GM18861 (cell line): Measurements from ENCODE around the gene EXOC6.

Source experiments
- ATAC-seq: cut with Tn5 transposase; IDR thresholded peaks from one replicate; pipeline ENCODE4 v1.9.1; 2021; ENCODE audit not compliant: unreplicated experiment

Gene EXOC6

DNA sequence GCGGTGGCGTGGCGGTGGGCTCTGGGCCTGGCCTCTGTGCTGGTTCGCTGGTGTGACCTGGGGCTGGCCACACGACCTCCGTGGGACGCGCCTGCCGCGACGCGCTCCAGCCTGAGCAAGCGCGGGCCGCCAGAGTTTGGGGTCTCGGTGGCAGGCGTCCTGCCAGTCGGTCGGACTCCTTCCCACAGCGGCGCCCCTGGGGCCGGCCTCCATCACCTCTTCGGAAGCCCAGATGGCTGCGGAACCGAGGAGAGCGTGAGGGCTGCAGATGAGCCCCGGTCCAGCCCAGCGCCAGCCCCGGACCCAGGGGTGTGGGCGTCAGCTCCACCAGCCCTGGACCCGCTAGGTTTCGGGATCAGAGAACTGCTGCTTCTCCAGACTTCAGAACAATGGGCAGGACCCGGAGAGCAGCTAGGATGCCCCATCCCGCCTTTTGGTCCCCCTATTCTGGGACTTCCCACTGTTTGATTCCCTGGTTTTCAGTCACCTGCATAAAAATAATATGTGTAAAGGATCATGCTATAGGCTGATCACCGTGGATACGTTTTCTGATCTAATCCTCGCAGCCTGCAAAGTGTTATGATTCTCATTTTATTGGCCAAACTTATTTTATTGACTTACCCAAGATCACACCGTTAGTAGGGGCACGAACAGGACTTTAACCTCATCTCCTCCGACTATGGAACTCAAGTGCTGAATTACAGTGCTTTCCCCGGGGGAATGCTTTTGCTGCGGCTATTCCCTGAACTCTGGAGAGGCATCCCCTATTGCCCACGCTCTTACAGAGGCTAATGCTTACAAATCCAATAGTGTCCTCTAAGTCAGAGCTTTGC lies 215.0 kb downstream of the EXOC6 start:
- ATAC-seq = no peak

- no peak for ATAC-seq
These were observed 215.8 kb downstream of the EXOC6 start for GRCh38 chr10:93063977-93064660.

DNA sequence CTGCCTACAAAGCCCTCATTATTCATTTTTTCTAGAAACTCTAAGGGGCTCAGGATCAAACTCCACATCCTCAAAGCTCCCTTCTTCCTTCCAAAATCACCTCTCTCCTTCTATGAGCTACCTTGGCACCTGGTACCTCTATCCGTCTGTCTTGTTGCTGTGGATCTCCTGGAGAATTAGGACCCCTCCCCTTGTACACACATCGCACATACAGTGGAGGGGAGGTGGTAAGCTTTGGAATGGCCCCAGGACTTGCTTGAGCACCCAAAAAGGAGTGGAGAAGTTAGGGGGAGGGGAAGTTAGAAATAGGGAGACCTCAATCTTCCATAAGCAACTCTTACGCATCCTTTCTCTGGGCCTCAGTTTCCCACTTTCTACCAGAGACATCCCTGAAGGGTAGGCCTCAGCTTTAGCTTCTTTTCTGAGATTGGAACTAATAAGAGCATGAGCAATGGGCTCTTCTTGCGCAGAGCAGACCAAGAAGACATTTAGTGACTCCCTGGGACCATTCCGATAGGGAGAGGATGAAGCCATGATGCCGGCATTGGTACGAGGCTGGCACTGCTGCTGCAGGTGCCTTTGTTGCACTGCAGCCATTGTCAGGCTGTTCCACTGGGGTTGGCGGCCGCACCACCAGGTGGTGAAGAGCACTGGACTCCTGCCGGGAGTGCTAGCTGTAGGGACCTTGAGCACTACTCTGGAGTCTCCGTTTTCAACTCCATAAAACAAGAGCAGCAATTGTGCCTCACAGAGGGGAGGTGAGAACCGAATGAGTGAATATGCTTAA lies 216.7 kb downstream of the EXOC6 start:
- ATAC-seq = no peak

DNA sequence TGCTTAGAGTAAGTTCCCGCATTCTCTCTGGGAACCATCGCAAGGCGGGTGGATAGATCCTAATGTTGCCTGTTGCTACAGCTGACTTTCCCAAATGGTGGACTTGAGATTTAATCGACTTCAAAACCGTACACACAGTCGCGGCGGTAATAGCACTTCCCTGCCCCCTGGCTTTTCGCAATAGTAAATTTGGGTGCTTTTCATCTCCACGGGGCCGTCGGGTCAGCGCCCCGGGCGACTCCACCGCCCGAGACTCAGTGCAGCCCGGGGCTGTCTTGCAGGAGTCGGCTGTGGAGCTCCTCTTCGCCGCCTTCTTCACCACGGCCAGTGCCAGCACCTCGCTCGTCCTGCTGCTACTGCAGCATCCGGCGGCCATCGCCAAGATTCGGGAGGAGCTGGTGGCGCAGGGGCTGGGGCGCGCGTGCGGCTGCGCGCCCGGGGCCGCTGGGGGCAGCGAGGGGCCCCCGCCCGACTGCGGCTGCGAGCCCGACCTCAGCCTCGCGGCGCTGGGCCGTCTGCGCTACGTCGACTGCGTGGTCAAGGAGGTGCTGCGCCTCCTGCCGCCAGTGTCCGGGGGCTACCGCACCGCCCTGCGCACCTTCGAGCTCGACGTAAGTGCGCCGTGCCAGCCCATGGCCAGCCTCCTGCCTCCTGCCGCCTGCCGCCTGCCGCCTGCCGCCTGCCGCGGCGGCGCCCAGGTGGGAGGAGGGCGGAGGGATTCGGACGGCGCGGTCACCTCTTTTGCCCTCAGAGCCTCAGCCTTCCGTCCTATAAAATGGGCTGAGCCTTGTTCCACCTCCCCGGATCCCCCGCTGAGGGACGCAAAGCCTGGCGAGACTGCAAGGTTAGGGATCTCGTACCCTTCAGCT lies 217.6 kb downstream of the EXOC6 start:
- ATAC-seq = no peak

DNA sequence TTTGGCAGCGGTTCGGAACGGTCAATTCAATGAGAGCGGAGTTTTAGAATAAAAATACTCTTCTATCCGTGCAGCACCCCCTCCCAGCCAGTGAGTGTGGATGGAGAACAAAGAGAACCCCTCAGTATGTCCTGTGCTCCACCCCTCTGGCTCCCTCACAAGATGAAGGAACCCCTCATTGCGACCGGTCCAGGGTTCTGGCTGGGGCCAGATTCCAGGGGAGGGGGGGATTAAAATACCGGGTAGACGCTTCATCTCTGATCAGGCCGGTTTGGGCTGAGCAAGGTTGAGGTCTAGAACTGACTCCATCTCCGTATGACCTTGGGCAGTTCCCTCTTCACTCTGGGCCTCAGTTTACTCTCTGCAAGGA lies 218.2 kb downstream of the EXOC6 start:
- no peak for ATAC-seq

- ATAC-seq = no peak
These were observed 219.4 kb downstream of the EXOC6 start for GRCh38 chr10:93067443-93068365.

- no peak for ATAC-seq
These were observed 220.3 kb downstream of the EXOC6 start for GRCh38 chr10:93068411-93069244.

- ATAC-seq = no peak
These were observed 220.9 kb downstream of the EXOC6 start for GRCh38 chr10:93069245-93069561.

- no peak for ATAC-seq
These were observed 222.3 kb downstream of the EXOC6 start for GRCh38 chr10:93070378-93071176.

- no peak for ATAC-seq
These were observed 222.8 kb downstream of the EXOC6 start for GRCh38 chr10:93071177-93071472.

- no peak for ATAC-seq
These were observed 223.4 kb downstream of the EXOC6 start for GRCh38 chr10:93071674-93072224.

DNA sequence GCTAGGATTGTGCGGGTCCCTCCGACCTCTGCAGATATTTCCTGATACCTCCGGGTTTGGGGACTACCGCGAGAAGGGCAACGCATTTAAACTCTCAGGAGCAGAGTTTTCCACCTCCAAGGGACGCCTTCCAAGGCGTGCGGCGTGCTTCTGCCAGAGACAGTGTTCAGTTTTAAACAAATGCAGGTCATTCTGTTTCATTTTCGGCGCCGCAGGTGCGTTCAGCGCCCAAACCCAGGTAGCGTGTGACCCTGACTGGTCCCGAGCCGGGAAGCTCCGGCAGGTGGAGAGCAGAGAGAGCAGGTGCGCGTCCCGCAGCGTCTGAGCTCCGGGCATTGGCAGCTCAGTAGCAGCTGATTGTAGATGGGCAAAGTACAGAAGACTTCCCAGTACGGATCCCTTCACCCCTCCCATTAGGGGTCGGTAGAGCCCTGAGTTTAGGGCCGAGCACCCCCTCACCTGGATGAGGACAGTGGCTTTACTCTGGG lies 223.9 kb downstream of the EXOC6 start:
- ATAC-seq = no peak

DNA sequence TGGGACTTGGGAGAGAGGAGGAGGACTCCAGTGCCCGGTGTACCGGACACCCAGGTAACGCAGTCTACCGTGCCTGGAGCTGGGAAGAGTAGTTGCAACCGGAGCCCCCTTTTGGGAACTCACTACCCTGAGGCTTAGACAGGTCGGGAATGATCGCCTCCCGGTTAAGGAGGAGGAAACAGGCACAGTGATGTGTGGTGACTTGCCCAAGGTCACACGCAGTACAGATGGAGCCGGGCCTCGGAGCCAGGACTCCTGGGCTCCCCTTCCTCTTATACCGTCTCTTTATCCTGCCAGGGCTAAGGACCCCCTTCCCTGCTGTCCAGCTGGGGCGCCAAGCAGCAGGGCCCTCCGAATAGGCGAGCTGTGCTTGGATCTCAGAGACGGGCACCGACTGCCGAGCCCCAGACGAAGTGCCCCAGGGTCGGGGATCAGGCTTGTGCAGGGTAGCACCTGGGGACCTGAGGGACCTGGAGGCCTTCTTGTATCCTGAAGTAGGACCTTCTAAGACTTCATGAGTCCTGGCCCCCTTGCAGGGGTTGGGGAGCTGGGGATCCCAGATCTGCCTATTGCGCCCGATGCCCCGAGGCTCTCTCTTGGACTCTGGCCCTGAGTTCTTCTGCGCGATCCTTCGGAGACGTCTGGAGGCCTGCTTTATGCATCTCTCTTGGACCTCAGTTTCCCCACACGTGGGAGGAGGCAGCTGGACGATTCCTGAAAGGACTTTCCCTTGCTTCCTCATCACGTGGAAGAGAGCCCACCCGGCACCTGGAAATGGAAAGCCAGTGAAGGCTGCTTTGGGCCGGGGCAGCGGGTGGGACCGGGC lies 224.6 kb downstream of the EXOC6 start:
- ATAC-seq = no peak

GRCh38 chr10:93073539-93074146 lies 225.3 kb downstream of the EXOC6 start, which contains the start of gene CYP26A1:
Gene CYP26A1, plus strand, starts transcription at chr10:93073893. Its CDS starts 42 bp downstream, at chr10:93073935.
- no peak for ATAC-seq

GRCh38 chr10:93074147-93074596 lies 225.9 kb downstream of the EXOC6 start:
- no peak for ATAC-seq

DNA sequence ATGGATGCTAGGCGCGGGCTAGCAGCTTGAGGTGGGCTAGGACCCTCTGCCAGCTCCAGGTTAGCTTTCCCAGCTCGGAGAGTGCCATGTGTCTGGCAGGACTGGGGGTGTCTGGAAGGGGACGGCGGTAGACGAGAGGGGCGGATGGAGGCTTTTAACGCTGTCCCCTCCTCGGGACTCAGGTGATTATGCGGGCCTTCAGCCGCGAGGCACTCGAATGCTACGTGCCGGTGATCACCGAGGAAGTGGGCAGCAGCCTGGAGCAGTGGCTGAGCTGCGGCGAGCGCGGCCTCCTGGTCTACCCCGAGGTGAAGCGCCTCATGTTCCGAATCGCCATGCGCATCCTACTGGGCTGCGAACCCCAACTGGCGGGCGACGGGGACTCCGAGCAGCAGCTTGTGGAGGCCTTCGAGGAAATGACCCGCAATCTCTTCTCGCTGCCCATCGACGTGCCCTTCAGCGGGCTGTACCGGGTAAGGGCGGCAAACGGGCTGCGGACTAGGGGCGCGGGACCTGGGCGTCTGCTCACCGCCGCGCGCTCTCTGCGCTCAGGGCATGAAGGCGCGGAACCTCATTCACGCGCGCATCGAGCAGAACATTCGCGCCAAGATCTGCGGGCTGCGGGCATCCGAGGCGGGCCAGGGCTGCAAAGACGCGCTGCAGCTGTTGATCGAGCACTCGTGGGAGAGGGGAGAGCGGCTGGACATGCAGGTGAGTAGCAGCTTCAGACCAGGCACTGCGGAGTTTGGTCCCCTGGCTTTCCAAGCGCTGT lies 226.5 kb downstream of the EXOC6 start:
- ATAC-seq = no peak
